Mesenteric fat pad (tissue), 1 donor: Measurements from ENCODE around the gene LGALS3BP. TPM values are rescaled to one million over a fixed set of nuclear protein-coding genes. Genes with fewer than 3 reads are reported as not detected.
A peak's percentile ranks its signal among the peaks of the same experiment; 100 is the strongest.
"Not testable (repeated sequence)": the region's sequence is repeated elsewhere in the genome, so short reads cannot be mapped to it uniquely, and the experiment has no call there.

Source experiments
- DNase-seq: peaks from one replicate; pipeline ENCODE4 v3.0.0-alpha.2; 2020; ENCODE audit warnings: low spot score
- total RNA-seq: library from RNA; stranded (reverse); fragmentation: NEBNext Ultra II Directional; extraction: Animal tissue kit (Norgen Biotek cat#: 25700); gene quantifications from one replicate; pipeline ENCODE4 v1.2.1, GENCODE V29; 2021
- donor health status: DM: yes; HTN: yes; CAD: no.

Gene LGALS3BP
- total RNA-seq, 1 donor from 2014 or later = 417 TPM

DNA sequence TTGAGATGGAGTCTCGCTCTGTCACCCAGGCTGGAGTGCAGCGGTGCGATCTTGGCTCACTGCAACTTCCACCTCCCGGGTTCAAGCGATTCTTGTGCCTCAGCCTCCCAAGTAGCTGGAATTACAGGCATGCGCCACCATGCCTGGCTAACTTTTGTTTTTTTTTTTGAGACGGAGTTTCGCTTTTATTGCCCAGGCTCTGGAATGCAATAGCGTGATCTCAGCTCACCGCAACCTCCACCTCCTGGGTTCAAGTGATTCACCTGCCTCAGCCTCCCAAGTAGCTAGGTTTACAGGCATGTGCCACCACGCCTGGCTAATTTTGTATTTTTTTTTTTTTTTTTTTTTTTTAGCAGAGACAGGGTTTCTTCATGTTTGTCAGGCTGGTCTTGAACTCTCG, 34.3 kb downstream of the LGALS3BP start:
- not testable (repeated sequence) for DNase-seq

DNA sequence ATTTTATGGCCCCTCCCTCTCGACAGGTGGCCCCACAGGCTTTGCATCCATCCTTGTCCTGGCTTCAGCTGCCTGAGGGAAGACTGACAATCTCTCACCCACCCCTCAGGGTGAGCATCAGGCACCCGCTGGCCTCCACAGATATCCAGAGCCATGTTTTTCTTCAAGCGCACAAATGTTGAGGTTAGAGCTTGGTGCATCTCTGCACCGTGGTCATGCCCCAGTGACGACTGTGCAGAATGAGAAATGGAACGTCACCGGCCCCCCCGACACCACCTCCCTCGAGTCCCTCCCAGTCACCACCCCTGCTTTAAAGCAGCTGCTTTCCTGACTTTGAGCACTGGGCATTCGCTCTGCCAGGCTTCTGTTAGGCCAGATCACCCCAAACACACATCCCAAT, 34.8 kb downstream of the LGALS3BP start:
- DNase-seq = no peak

DNA sequence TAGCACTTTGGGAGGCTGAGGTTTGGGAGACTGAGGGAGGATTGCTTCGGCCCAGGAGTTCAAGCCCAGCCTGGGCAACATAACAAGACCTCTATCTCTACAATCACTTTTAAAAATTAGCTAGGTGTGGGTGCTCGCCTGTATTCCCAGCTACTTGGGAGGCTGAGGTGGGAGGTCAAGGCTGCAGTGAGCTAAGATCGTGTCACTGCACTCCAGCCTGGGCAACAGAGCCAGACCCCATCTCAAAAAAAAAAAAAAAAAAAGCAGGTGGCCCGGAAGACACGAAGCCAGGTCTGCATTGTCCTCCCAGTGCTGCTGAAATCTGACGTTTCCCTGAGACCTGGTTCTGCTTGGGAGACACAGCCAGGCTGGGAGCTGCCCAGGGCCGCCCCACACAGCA, 35.7 kb downstream of the LGALS3BP start:
- no peak for DNase-seq

DNA sequence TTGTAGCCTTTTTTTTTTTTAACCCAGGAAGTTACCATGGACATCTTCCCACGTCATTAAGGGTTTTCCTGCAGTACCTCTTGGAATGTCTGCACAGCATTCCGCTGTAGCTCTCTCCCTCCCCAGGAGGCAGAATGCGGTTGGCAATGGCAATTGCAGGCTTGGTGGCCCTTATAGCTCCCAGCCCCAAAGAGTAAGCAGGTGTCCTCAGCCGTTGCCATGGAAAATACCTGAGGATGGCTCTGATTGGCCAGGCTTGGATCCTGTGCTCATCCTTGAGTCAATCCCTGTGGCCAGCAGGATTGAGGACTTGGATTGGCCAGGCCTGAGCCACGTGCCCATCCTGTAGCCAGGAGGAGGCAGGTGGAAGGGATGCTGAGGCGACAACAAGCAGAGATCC, 39.0 kb downstream of the LGALS3BP start:
- no peak for DNase-seq

DNA sequence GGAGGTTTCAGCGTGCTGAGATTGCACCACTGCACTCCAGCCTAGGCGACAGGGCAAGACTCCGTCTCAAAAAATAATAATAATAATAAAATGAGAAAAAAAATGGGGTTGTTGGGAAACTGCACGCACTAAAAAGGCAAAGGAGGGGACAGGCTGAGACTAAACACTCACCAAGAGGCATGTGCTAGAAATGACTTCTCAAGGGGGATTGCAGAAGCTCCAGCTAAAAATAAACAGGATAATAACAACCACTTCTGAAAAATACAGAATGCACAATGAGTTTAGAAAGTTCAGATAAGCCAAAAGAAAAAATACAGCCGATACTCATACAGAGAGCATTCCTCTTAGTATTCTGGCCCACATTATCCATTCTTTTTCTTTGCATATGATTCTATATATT, 39.5 kb downstream of the LGALS3BP start:
- DNase-seq = no peak

DNA sequence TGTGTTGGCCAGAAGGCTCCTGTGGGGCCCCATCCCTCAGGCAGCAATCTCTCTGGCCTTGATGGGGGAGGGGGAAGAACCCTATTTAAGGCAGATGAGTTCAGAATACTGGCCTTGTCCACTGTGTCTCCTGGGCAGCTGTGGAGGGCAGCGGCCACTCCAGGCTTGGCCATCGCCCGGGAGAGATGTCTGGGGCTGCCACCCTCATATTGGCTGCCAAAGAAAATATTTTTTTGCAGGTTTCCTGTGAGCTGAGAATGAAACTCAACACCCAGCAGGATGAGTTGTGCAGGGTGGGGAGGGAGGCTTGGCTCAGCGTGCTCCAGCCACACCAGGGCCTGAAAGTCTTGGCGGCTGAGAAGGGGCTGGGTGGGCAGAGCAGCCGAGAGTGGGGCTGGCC, 40.1 kb downstream of the LGALS3BP start:
- DNase-seq = no peak

DNA sequence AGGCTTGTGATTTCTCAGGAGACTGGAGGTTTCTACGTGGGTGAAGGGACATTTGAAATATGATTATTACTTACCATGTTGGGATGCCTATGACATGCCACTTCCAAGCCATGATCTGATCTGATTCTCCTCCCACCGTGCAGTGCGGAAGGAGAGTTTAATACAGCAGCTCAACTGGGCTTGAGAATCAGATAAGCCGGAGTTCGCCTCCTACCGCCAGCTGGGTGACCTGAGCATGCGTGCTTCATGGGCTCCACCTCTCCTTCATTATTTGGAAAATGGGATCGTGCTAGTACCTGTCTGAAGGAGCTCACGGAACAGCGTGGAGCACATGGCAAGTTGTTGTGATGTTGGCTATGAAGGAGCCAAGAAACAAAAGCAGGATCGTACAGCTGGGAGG, 42.2 kb downstream of the LGALS3BP start:
- DNase-seq = no peak

DNA sequence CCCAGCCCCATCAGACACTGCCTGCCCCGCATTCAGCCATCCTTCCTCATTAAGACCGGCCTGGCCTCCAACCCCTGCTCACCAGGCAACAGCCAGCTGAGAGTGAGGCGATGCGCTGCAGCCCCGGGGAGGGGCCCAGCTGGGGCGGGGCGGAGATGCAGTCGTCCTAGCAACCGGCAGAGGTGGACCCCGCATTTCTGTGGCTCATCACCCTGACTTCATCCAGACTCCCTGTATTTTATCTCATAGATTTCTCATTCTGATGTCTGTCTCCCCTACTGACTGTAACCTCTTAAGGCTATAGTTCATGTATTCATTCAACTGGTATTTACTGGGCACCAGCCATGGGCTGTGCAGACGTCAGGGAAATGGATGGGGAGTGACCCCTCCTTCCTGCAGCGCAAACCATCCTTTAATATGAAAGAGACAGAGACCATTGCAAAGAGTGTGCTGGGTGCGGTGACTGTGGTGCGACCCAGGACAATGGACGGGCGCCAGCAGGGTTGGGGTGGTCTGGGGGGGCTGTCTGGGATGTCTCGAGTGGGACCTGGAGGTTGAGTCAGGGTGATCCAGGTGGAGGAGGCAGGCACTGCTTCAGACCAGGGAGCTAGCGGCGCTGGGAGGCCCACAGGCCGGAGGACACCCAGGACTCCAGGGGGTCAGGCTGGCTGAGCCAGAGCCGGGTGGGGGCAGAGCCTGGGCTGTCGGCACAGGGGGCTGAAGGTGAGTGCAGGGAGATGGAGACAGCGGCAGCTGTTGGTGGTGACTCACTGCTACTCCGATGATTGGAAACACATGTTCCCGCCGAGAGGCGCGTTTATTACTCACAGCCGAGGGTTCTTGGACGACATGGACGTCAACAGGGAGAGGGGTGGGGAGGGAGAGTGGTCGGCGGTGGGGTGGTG, 44.1 kb downstream of the LGALS3BP start:
- no peak for DNase-seq

DNA sequence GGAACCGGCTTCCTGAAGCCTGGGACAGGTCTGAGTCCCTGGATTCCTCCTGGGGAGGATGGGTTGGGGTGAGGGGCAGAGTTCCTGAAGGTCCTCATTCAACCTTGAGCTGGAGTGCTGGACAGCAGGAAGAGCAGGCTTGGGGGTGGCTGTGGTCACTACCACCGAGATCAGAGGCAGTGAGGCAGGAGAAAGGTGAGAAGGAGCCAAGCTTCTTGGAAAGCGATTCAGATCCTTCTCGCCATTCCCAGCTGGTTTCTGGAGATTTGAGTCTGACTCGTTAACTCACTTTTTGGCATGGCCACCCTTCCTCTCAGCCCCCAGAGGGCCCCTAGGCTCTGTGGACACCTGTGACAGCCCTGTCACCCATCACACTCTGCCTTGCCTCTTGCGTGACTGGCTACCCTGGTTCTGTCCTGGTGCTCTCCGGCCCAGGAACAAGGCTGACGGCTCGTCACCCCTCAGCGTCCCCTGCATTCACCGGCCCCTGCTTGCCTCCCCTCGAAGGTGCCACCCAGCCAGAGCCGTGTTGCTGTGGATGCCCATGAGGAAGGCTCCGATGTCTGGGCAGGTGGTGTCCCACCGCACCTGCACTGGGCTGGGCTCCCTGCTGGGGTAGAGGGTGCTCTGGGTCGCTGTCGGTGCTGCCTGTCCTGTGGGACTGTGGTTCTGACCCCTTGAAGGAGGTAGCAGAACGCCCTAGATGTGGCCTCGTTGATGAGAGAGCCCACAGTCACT, 44.9 kb downstream of the LGALS3BP start:
- DNase-seq = no peak

DNA sequence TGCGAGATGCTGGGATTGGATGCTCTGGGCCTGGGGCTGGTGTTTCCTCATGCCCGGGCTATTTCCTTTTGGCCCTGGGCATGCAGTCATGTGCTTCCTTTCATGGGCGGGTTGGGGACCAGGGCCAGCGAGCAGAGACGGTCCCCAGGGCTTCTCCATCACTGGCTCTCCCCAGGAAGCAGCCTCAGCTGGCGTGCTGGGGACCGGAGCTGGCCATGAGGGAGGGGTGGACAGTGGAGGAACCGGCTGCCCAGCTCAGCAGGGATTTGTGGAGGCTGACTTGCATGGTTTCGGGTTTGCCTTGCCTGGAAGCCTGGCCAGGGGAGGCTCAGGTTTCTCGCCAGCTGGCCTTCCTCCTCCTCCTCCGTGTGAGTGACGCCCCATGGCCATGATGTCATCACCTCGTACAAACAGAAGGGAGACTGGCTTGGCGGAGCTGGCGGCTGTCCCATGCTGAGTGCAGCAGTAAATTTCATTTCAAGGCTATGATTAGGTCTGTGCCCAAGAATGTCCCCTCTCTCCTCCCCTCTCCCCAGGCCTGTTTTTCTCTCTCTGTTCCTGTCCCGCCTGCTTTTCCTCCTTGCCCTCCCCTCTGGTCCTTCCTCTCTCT, 45.7 kb downstream of the LGALS3BP start:
- DNase-seq = peak; percentile 96

DNA sequence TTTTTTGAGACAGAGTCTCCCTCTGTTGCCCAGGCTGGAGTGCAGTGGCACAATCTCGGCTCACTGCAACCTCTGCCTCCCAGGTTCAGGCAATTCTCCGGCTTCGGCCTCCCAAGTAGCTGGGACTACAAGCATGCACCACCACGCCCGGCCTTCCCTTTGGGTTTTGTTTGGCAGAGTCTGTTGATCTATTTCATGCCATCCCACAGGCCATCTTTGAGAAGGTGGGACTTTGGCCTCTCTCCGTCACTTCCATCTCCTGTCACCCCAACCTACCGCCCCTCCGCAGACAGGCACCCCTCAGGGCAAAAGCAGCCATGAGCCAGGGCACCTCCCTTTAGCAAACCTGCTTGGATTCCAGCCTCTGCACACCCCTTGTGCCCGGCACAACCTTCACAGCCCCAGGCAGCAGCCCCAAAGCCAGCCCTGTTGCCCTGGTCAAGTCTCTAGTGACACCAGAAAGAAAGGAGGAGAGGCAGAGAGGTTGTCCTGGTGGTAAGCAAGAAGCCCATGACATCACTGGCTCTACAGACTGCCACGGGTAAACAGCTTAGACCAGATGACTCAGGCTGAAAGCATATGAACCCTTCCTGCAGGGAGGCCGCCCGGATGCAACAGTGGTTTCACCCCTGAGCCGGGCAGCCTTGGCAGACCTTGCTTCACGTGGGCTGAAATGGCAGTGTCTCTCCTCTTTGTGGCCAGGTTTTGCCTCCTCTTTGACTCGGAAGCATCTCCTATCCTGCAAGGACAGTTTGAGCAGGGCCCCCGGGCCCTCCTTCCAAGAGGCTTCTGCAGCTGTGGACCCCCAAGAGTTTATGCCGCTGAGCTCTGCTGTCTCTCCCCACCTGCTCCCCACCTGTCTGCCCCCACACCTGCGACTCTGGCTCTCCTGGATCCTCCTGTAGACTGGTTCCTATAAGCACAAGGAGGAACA, 46.4 kb downstream of the LGALS3BP start:
- DNase-seq = no peak

DNA sequence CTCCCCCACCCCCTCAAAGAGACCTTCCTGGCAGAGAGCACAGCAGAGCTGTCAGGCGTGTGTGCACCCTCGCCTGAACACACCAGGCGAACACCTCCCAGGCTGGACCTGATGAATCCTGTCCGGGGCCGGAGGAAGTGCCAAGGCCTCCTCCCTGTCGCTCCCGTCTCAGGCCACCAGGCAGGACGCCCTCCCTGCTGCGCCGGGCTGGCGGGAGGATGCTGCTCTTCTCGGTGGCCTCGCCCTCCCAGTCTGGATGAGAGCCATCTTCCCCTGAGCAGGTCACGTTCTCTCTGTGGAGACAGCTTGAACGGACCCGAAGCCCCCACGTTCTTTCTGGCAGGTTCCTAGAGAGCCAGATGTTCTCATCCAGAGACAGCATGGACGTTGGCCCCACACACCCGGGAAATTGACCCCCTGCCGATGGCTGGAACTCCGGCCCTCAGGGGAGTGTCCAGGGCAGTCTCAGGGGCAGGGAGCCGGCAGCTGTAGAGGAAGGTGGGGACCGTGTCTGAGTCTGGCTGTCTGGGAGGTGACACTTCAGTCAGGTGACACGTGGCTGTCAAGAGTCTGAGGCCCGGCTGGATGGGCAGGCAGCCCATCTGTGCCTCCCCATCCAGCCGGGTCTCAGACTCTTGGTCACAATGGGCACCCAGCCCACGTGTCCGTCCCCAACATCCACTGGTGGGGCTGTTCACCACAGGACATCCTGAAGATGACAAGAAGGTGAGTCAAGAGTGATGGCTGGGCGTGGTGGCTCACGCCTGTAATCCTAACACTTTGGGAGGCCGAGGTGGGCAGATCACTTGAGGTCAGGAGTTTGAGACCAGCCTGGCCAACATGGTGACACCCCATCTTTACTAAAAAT, 49.6 kb downstream of the LGALS3BP start:
- DNase-seq = no peak

DNA sequence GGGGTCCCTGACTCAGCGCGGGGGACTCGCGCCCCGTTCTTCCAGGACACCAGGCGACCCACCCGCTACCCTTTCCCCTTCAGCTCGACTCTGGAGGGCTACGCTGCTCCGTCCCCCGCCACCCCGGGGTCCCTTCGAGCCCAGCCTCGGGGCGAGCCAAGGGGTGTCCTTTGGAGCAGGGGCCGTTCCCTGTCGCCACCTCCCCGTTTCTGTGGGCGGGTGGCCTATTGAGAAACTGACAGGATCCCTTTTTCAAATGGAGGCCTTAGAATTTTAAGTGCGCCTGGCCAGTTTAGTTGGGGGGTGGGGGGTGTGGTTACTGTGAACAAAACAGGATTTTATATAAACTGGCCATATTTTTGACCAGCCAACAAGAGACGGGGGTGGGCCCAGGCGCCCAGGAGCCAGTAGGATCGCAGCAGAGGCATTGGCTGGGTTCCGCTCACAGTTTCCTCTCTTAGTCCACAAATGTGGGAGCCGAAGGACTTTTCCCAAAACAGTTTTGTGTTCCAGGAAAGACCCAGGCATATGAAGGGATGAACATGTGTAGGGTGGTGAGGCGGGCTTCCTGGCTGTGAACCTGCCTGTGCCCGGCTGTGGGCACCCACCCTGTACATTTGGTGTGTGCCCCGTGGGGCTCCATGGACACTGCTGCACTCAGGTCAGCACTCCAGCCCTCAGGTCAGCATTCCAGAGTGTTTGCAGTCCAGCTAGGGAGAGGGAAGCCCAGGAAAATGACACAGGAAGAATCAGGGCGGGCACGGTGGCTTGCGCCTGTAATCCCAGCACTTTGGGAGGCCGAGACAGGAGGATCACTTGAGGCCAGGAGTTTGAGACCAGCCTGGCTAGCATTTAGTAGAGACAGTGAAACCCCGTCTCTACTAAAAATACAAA, 53.8 kb downstream of the LGALS3BP start:
- DNase-seq = no peak

DNA sequence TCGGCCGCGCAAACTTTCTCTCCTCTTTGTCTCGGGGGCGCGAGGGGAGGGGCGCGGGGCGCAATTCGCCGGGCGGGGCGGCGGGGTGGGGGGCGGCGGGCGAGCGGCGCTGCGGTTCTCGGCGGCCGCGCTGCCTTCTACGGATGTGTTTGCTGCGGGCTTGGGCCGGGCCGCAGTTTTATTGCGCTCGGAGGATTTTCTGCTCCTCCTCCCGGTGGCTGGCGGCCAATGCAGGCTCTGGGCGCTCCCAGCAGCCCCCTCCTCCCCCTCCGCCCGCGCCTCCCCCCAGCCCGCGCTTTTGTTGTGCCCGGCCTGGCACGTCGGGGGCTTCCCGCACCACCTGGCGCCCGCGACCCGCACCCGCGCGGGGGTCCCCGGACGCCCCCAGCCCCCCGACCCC, 54.5 kb downstream of the LGALS3BP start, which contains the start of gene TIMP2:
Gene TIMP2, minus strand, starts transcription at position 154 of the 400 bp plus-strand sequence. CDS start 299 bp downstream, outside the sequence.
- peak; percentile 95 for DNase-seq

DNA sequence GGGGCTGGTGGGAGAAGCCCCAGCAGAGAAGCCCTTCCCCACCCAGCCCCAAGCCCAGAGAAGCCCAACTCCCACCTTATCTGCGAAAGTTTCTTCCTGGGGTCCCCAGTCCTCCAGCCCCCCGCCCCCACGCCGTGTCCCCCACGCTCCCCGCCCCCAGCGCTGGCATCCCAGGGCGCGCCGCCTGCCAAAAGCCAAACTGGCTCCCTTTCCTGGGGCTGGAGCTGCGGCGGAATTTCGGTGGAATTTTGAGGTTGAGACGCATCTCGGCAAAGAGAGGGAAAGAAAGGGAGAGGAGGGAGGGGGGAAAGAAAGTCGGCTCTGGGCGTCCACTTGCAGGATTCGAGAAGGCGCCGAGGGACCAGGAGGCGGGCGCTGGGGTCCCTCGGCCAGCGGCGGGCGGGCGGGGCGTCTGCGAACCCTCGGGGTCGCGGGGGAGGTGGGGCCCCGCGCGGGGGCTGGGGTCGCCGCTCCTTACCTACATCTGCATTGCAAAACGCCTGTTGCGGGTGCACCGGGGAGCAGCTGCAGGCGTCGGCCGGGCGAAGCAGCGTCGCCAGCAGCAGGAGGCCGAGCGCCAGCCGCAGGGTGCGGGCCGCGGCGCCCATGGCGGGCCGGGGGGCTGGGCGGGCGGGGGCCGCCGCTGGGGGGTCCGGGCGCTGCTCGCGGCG, 55.1 kb downstream of the LGALS3BP start:
- no peak for DNase-seq

DNA sequence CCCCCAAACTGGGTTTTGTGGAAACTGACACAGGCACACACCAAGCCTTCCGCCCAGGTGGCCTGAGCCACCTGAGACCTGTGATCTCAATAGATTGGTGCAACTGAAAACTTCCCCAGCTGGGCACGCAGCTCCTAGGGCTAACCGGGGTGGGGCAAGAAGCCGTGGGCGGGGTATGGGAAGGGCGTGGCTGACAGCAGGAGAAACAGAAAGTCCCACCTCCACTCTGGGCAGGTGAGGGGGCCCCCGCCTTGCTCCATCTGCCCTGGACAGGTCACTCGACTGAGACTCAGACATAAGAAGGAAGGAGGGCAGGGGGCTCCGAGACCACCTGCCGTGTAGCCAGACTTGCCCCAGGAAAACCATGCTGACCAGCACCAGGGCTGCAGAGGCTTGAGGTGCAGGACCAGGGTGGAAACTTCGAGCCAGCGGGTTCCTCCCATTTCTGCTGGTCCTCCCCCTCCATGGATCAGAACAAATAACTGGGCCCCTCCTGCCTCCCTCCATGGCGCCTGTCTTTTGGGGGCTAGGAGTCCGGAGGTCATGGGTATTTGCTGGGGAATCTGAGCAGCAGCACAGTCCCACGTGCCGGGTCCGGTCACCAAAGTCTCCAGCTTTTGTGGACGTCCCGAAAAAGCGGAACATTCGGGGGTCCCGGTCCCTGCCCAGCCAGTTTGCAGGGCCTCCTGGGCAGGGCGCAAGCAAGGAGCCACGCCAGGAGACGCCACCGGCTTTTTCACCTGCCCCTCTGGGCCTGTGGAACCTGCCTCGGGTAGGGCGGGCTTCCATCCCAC, 55.9 kb downstream of the LGALS3BP start:
- DNase-seq = no peak

DNA sequence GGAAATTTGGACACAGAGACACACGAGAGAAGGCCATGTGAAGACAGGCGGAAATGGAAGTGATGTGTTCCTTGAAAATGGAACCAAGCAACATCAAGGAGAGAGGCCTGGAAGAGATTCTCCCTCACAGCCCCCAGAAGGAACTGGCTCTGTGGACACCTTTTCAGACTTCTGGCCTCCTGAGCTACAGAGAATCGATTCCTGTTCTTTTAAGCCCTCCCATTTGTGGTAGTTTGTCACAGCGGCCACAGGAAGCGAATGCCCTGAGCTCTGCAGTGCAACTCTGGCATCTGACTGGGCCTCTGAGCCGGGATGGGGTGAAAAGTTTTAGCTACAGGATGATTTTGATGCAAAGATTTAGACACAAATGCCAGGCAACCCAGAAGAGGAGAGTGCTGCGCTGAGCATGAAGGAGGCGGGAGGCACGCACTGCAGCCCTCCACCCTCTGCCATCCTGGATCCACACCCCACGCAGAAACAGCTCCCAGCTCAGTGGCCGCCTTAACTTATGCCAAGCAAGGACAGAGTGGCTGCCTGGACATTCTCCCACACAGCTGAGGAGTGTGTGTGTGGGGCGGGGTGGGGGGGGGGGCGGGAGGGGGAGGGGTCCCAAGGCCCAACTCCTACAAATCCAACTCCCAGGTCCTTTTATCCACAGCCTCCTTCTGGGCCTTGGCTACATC, 56.8 kb downstream of the LGALS3BP start:
- no peak for DNase-seq
